Stimulated activated CD4-positive, alpha-beta T cell treated with anti-CD3 and anti-CD28 coated beads, Interleukin-15, amount 100 ng/mL, for 48 hours (primary cell): ENCODE results near the gene FAM83F.

ENCODE experiments used
- DNase-seq, 2 donors: peaks; one replicate each; pipeline ENCODE4 v3.0.0-alpha.2; 2020; ENCODE audit warnings: low read depth in 2 of 2

Gene FAM83F

GRCh38 chr22:40065981-40066380 lies 71.2 kb downstream of the FAM83F start:
- DNase-seq = no peak

DNA sequence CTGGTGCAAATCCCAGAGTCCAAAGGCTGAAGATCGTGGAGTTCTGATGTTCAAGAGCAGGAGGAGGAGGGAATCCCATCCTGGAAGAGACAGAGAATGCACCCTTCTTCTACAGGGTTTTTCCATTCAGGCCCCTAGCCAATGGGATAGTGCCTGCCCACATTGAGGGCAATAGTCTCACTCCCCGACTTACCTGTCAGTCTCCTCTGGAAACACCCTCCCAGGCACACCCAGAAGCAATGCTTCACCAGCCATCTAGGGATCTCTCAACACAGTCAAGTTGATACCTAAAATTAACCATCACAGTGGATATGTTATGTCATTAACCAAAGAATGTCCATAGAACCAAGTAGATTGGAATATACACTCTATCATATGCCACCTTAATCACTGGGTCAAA lies 72.9 kb downstream of the FAM83F start:
- no peak for DNase-seq

DNA sequence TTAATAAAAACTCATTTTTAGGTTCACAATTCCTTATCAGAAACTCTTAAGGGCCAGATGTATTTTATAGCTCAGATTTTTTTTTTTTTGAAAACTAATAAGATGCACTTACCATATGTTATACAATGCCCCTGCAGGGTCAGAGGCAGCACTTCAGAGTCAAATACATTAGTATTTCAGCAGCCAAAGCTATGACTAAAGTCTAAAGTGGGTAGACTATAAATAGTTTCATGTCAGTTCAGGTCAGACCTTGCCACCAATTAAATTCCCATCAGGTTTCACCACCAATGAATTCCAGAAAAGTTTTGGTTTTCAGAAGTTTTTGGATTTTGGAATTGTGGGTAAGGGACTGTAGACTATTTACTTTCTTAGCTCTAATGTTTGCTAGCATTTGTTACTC lies 75.9 kb downstream of the FAM83F start:
- no peak for DNase-seq

DNA sequence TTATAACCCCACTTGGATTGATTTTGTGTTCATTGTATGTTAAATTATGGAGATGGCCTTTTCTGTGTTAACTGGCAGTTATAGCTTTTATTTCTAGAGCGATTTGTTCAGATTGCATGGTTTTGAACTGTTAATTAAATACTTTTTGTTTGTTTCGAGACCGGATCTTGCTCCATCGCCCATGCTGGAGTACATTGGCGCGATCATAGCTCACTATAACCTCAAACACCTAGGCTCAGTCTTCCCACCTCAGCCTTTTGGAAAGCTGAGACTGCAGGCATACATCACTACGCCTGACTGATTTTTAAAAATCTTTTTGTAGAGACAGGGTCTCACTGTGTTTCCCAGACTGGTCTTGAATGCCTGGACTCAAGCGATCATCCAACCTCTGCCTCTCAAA lies 77.0 kb downstream of the FAM83F start:
- no peak for DNase-seq

GRCh38 chr22:40076702-40077645 lies 82.2 kb downstream of the FAM83F start:
- no peak for DNase-seq

DNA sequence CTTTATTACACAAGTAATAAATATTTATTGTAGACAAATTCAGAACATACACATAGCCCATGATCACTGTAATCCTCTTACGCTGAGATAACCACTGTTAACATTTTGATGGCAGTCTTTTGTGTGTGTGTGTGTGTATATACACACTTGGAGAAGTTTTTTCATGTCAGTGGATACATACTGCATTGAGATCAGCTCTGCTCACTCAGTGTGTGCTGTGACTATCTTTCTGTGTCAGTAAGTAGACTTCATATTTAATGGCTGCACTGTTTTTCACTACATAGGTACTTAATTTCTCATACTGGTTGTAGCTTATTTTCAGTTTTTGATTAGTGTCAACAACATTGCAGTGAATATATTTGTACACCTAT lies 82.9 kb downstream of the FAM83F start:
- DNase-seq = no peak

- DNase-seq = no peak
Measured at GRCh38 chr22:40081662-40082061, 86.9 kb downstream of the FAM83F start.

DNA sequence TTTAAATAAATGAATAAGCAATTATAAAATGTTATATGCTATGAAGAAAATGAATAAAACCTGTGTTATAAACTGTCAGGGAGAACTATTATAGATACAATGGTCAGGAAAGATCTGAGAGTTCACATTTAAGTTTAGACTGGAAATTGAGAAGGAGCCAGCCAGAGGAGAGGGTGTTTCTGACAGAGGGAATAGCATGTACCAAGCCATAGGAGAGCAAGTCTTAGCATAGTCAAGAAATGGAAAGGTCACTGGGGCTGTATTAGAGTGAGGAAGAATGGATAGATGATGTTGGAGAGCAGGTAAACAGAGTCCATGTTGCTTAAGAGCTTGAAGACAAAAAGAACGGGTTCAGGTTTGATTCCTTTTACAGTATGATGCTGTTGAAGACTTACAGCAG lies 87.4 kb downstream of the FAM83F start:
- no peak for DNase-seq

GRCh38 chr22:40083794-40084193 lies 89.0 kb downstream of the FAM83F start:
- no peak for DNase-seq

GRCh38 chr22:40084246-40084645 lies 89.5 kb downstream of the FAM83F start:
- no peak for DNase-seq

DNA sequence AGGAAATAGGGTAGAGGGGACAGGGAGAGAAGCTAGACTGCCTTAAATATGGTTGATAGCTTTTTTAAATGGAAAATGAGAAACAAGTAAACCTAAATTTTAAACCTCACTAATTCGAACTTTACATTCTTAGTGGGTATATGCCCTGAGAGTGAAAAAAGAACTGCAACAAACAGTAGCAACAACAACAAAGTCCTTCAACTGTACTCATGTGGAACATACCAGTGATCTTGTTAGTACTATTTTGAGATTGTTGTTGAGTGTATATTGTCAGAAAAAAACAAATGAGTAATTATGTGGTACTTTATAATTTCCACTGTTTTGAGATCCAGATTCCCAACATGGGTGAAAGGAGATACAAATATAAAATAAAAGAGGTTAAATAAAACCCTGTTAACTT lies 94.1 kb downstream of the FAM83F start:
- DNase-seq = no peak
